HL-60 (cell line): ENCODE results near the gene ALX3.

Experiments
- GABPA ChIP-seq: IDR thresholded peaks from 2 replicates; pipeline ENCODE4 v1.6.1; 2012; ENCODE audit warnings: low read depth
- POLR2AphosphoS5 ChIP-seq: IDR thresholded peaks from 2 replicates; pipeline ENCODE4 v1.6.1; 2012; ENCODE audit warnings: low read depth
- SPI1 ChIP-seq: IDR thresholded peaks from 2 replicates; pipeline ENCODE4 v1.6.1; 2012; ENCODE audit warnings: low read depth, mild to moderate bottlenecking, borderline replicate concordance
- TF ChIP-seq, protein P1 (sequence below): IDR thresholded peaks from one replicate; pipeline ENCODE4 v1.5.1; 2011; ENCODE audit warnings: low read length, control low read depth, inconsistent platforms; ENCODE audit not compliant: insufficient read depth
- TF ChIP-seq, protein P2 (sequence below): IDR thresholded peaks from 2 replicates; pipeline ENCODE4 v1.6.1; 2012; ENCODE audit warnings: low read depth; ENCODE audit not compliant: insufficient replicate concordance

GRCh38 chr1:110070282-110070669, 196 bp downstream of the ALX3 start:
- TF ChIP-seq POLR2AphosphoS5 (no peak), GABPA (no peak), SPI1 (no peak)
- TF ChIP-seq, protein P1, sequence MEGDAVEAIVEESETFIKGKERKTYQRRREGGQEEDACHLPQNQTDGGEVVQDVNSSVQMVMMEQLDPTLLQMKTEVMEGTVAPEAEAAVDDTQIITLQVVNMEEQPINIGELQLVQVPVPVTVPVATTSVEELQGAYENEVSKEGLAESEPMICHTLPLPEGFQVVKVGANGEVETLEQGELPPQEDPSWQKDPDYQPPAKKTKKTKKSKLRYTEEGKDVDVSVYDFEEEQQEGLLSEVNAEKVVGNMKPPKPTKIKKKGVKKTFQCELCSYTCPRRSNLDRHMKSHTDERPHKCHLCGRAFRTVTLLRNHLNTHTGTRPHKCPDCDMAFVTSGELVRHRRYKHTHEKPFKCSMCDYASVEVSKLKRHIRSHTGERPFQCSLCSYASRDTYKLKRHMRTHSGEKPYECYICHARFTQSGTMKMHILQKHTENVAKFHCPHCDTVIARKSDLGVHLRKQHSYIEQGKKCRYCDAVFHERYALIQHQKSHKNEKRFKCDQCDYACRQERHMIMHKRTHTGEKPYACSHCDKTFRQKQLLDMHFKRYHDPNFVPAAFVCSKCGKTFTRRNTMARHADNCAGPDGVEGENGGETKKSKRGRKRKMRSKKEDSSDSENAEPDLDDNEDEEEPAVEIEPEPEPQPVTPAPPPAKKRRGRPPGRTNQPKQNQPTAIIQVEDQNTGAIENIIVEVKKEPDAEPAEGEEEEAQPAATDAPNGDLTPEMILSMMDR = no peak
- TF ChIP-seq, protein P2, sequence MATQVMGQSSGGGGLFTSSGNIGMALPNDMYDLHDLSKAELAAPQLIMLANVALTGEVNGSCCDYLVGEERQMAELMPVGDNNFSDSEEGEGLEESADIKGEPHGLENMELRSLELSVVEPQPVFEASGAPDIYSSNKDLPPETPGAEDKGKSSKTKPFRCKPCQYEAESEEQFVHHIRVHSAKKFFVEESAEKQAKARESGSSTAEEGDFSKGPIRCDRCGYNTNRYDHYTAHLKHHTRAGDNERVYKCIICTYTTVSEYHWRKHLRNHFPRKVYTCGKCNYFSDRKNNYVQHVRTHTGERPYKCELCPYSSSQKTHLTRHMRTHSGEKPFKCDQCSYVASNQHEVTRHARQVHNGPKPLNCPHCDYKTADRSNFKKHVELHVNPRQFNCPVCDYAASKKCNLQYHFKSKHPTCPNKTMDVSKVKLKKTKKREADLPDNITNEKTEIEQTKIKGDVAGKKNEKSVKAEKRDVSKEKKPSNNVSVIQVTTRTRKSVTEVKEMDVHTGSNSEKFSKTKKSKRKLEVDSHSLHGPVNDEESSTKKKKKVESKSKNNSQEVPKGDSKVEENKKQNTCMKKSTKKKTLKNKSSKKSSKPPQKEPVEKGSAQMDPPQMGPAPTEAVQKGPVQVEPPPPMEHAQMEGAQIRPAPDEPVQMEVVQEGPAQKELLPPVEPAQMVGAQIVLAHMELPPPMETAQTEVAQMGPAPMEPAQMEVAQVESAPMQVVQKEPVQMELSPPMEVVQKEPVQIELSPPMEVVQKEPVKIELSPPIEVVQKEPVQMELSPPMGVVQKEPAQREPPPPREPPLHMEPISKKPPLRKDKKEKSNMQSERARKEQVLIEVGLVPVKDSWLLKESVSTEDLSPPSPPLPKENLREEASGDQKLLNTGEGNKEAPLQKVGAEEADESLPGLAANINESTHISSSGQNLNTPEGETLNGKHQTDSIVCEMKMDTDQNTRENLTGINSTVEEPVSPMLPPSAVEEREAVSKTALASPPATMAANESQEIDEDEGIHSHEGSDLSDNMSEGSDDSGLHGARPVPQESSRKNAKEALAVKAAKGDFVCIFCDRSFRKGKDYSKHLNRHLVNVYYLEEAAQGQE = no peak
